H9 (cell line): ENCODE measurements around the gene TENM4. TPM values are rescaled to one million over a fixed set of nuclear protein-coding genes. Genes with fewer than 3 reads are reported as not detected.

Experiments used
- DNase-seq: peaks from one replicate; pipeline ENCODE4 v3.0.0-alpha.2; 2017
- H2AFZ ChIP-seq: one replicate; pipeline ENCODE4 v1.6.1; 2013; ENCODE audit warnings: mild to moderate bottlenecking, low read length, control low read depth, moderate library complexity
- H2AK5ac ChIP-seq: 2 replicates; pipeline ENCODE4 v1.6.1; 2013; ENCODE audit warnings: low read length, control low read depth, mixed read lengths; ENCODE audit not compliant: insufficient read length
- H2BK120ac ChIP-seq: one replicate; pipeline ENCODE4 v1.6.1; 2013; ENCODE audit warnings: low read depth, mild to moderate bottlenecking, low read length, control low read depth, inconsistent platforms; ENCODE audit not compliant: poor library complexity, severe bottlenecking
- H2BK12ac ChIP-seq: 2 replicates; pipeline ENCODE4 v1.6.1; 2013; ENCODE audit warnings: low read length, control low read depth, mixed read lengths, low read depth; ENCODE audit not compliant: insufficient read length
- H2BK15ac ChIP-seq: 2 replicates; pipeline ENCODE4 v1.6.1; 2013; ENCODE audit warnings: low read depth, low read length, control low read depth
- H2BK20ac ChIP-seq: one replicate; pipeline ENCODE4 v1.6.1; 2013; ENCODE audit warnings: low read depth, mild to moderate bottlenecking, low read length, control low read depth, inconsistent platforms; ENCODE audit not compliant: poor library complexity, severe bottlenecking
- H2BK5ac ChIP-seq: 2 replicates; pipeline ENCODE4 v1.6.1; 2013; ENCODE audit warnings: low read length, control low read depth, mixed read lengths; ENCODE audit not compliant: insufficient read length
- H3K14ac ChIP-seq: 2 replicates; pipeline ENCODE4 v1.6.1; 2013; ENCODE audit warnings: low read length, control low read depth; ENCODE audit not compliant: insufficient read depth
- H3K18ac ChIP-seq: 2 replicates; pipeline ENCODE4 v1.6.1; 2013; ENCODE audit warnings: low read depth, mild to moderate bottlenecking, mixed read lengths, low read length, control low read depth; ENCODE audit not compliant: insufficient read length
- H3K23ac ChIP-seq: 2 replicates; pipeline ENCODE4 v1.6.1; 2013; ENCODE audit warnings: low read length, control low read depth, mixed read lengths, low read depth; ENCODE audit not compliant: insufficient read length
- H3K23me2 ChIP-seq: 2 replicates; pipeline ENCODE4 v1.6.1; 2013; ENCODE audit warnings: low read depth, mild to moderate bottlenecking, mixed read lengths, low read length, control low read depth; ENCODE audit not compliant: insufficient read length, poor library complexity, severe bottlenecking
- H3K27ac ChIP-seq: 2 replicates; pipeline ENCODE4 v1.5.1; 2013; ENCODE audit warnings: low read length, control low read depth, mixed read lengths, low read depth; ENCODE audit not compliant: insufficient read length
- H3K27me3 ChIP-seq: 2 replicates; pipeline ENCODE4 v1.6.1; 2013; ENCODE audit warnings: low read length, control low read depth, inconsistent platforms; ENCODE audit not compliant: insufficient read depth
- H3K4ac ChIP-seq: 2 replicates; pipeline ENCODE4 v1.6.1; 2013; ENCODE audit warnings: low read depth, mild to moderate bottlenecking, control low read depth, inconsistent platforms, low read length, moderate library complexity
- H3K4me1 ChIP-seq: 2 replicates; pipeline ENCODE4 v1.6.1; 2013; ENCODE audit warnings: low read length, control low read depth, inconsistent platforms; ENCODE audit not compliant: insufficient read depth
- H3K4me2 ChIP-seq: 2 replicates; pipeline ENCODE4 v1.6.1; 2013; ENCODE audit warnings: low read length, control low read depth, mixed read lengths; ENCODE audit not compliant: insufficient read length, insufficient read depth
- H3K56ac ChIP-seq: 2 replicates; pipeline ENCODE4 v1.6.1; 2013; ENCODE audit warnings: low read depth, mild to moderate bottlenecking, mixed read lengths, low read length, control low read depth; ENCODE audit not compliant: insufficient read length
- H3K79me1 ChIP-seq: 2 replicates; pipeline ENCODE4 v1.6.1; 2013; ENCODE audit warnings: low read depth, mild to moderate bottlenecking, moderate library complexity, low read length, control low read depth, inconsistent platforms; ENCODE audit not compliant: insufficient read depth, poor library complexity, severe bottlenecking
- H3K79me2 ChIP-seq: 2 replicates; pipeline ENCODE4 v1.6.1; 2013; ENCODE audit warnings: low read length, control low read depth, inconsistent platforms; ENCODE audit not compliant: insufficient read depth
- H3K9ac ChIP-seq: 2 replicates; pipeline ENCODE4 v1.6.1; 2013; ENCODE audit warnings: low read length, control low read depth, mixed read lengths; ENCODE audit not compliant: insufficient read length; ENCODE audit errors: extremely low read depth
- H3K9me3 ChIP-seq: one replicate; pipeline ENCODE4 v1.6.1; 2013; ENCODE audit warnings: low read depth, low read length, inconsistent platforms; ENCODE audit not compliant: control insufficient read depth
- H3T11ph ChIP-seq: one replicate; pipeline ENCODE4 v1.6.1; 2013; ENCODE audit warnings: mild to moderate bottlenecking, low read length, control low read depth, inconsistent platforms
- H4K20me1 ChIP-seq: one replicate; pipeline ENCODE4 v1.6.1; 2013; ENCODE audit not compliant: control insufficient read depth, insufficient read length, insufficient read depth
- H4K5ac ChIP-seq: 2 replicates; pipeline ENCODE4 v1.6.1; 2013; ENCODE audit warnings: low read depth, mild to moderate bottlenecking, mixed read lengths, low read length, control low read depth; ENCODE audit not compliant: insufficient read length
- H4K8ac ChIP-seq: replicated peaks from 2 replicates; pipeline ENCODE4 v1.6.1; 2013; ENCODE audit warnings: low read length, control low read depth, mixed read lengths, low read depth; ENCODE audit not compliant: insufficient read length
- H4K91ac ChIP-seq: 2 replicates; pipeline ENCODE4 v1.6.1; 2013; ENCODE audit warnings: low read depth, mild to moderate bottlenecking, moderate library complexity, mixed read lengths, low read length, control low read depth; ENCODE audit not compliant: insufficient read length
- H3K27ac Mint-ChIP-seq, 3 experiments: 2 replicates in 2 of 3; 3 replicates in 1 of 3; pipeline ENCODE4 v1.8.0; 2020 to 2021; ENCODE audit warnings: mixed read lengths in 3 of 3, mild to moderate bottlenecking in 1 of 3, moderate library complexity in 1 of 3
- H3K27me3 Mint-ChIP-seq: 2 replicates; pipeline ENCODE4 v1.8.0; 2021; ENCODE audit warnings: low read depth, mild to moderate bottlenecking, moderate library complexity, mixed read lengths
- H3K36me3 Mint-ChIP-seq, 3 experiments: 2 replicates in 2 of 3; 3 replicates in 1 of 3; pipeline ENCODE4 v1.8.0; 2020 to 2021; ENCODE audit warnings: low read depth in 3 of 3, mixed read lengths in 3 of 3; ENCODE audit not compliant: insufficient read depth in 1 of 3
- H3K4me1 Mint-ChIP-seq, 2 experiments: 2 replicates each; pipeline ENCODE4 v1.8.0; 2020; ENCODE audit warnings: mixed read lengths in 2 of 2
- H3K4me3 Mint-ChIP-seq, 2 experiments: 2 replicates in 1 of 2; 3 replicates in 1 of 2; pipeline ENCODE4 v1.8.0; 2020 to 2021; ENCODE audit warnings: mild to moderate bottlenecking in 2 of 2, mixed read lengths in 2 of 2, moderate library complexity in 1 of 2
- H3K9me3 Mint-ChIP-seq, 2 experiments: 2 replicates in 1 of 2; 3 replicates in 1 of 2; pipeline ENCODE4 v1.8.0; 2020; ENCODE audit warnings: mild to moderate bottlenecking in 2 of 2, mixed read lengths in 2 of 2, moderate library complexity in 1 of 2
- CTCF ChIP-seq: fragments of 200-600 bp; sonication (generic); conservative IDR thresholded peaks from 3 replicates; pipeline ENCODE4 v1.8.0; 2021; ENCODE audit warnings: antibody characterized with exemption, mild to moderate bottlenecking
- WGBS: extraction: QIAGEN DNeasy Blood & Tissue Kit; methylation state at CpG from one replicate; pipeline ENCODE4 v1.1.7; 2013; ENCODE audit warnings: missing lambda C conversion rate, low lambda C conversion rate, mixed read lengths; ENCODE audit not compliant: insufficient read length; ENCODE audit errors: extremely low coverage; 5-methylcytosine and 5-hydroxymethylcytosine counted together
- total RNA-seq: library from RNA; stranded (reverse); gene quantifications from 2 replicates; pipeline ENCODE4 v1.2.1, GENCODE V29; 2021

Gene TENM4
- total RNA-seq, 1 experiment from 2014 or later: 4.6 TPM

- no peak overlapping the region for H3K4me2 ChIP-seq
- no peaks in the 10 kb centered on the region for H3K79me1 ChIP-seq
- Mint-ChIP-seq H3K4me1 (peaks cover under 1 to 4% of the 10 kb centered on the region in 2 experiments), H3K27me3 (peaks cover 13% of the 10 kb centered on the region), H3K27ac (no peak overlapping the region), H3K9me3 (no peaks in the 10 kb centered on the region), H3K4me3 (no peak overlapping the region), H3K36me3 (no peaks in the 10 kb centered on the region)
- no peak overlapping the region for H4K5ac ChIP-seq
- H2BK12ac ChIP-seq: no peak overlapping the region
- H3K9ac ChIP-seq: no peak overlapping the region
- H3T11ph ChIP-seq: no peak overlapping the region
- H3K79me2 ChIP-seq: no peaks in the 10 kb centered on the region
- no peaks in the 10 kb centered on the region for H3K4me1 ChIP-seq
- DNase-seq: no peak
- H3K14ac ChIP-seq: no peak overlapping the region
- H2AFZ ChIP-seq: no peak overlapping the region
- WGBS: no CpG with 5 or more reads among the region's 3 CpGs
- H3K56ac ChIP-seq: no peak overlapping the region
- no peak overlapping the region for H4K8ac ChIP-seq
- no peak overlapping the region for H4K91ac ChIP-seq
- no peaks in the 10 kb centered on the region for H3K23me2 ChIP-seq
- no peak overlapping the region for H3K4ac ChIP-seq
- H2BK20ac ChIP-seq: no peak overlapping the region
- H4K20me1 ChIP-seq: no peaks in the 10 kb centered on the region
- H3K9me3 ChIP-seq: no peaks in the 10 kb centered on the region
- H2BK5ac ChIP-seq: no peak overlapping the region
- no peak overlapping the region for H2BK120ac ChIP-seq
- no peak overlapping the region for H3K27ac ChIP-seq
- no peak for TF ChIP-seq CTCF
- H3K23ac ChIP-seq: no peak overlapping the region
- H2BK15ac ChIP-seq: no peak overlapping the region
- no peaks in the 10 kb centered on the region for H3K27me3 ChIP-seq
- H3K18ac ChIP-seq: no peak overlapping the region
- no peak overlapping the region for H2AK5ac ChIP-seq
Observed at GRCh38 chr11:79168530-79169110, 272.2 kb downstream of the TENM4 start.
